NCI-H460 (cell line): ENCODE results near the gene CATSPERE. TPM values are rescaled to one million over a fixed set of nuclear protein-coding genes. Genes with fewer than 3 reads are reported as not detected.

ENCODE experiments used
- DNase-seq: peaks from one replicate; pipeline ENCODE4 v3.0.0-alpha.2; 2016; ENCODE audit warnings: low read depth; ENCODE audit errors: extremely low read depth
- polyA plus RNA-seq: library from polyadenylated mRNA; depleted of rRNA; stranded (reverse); fragments of >200 nt; gene quantifications from 2 replicates; pipeline ENCODE4 v1.2.3, GENCODE V29; 2014; cell fraction: nucleus; rRNA removed
- total RNA-seq: library from RNA; depleted of rRNA; stranded (reverse); fragments of >200 nt; shearing (Covaris generic); gene quantifications from 2 replicates; pipeline ENCODE4 v1.2.3, GENCODE V29; 2014; rRNA removed

Gene CATSPERE, protein sequence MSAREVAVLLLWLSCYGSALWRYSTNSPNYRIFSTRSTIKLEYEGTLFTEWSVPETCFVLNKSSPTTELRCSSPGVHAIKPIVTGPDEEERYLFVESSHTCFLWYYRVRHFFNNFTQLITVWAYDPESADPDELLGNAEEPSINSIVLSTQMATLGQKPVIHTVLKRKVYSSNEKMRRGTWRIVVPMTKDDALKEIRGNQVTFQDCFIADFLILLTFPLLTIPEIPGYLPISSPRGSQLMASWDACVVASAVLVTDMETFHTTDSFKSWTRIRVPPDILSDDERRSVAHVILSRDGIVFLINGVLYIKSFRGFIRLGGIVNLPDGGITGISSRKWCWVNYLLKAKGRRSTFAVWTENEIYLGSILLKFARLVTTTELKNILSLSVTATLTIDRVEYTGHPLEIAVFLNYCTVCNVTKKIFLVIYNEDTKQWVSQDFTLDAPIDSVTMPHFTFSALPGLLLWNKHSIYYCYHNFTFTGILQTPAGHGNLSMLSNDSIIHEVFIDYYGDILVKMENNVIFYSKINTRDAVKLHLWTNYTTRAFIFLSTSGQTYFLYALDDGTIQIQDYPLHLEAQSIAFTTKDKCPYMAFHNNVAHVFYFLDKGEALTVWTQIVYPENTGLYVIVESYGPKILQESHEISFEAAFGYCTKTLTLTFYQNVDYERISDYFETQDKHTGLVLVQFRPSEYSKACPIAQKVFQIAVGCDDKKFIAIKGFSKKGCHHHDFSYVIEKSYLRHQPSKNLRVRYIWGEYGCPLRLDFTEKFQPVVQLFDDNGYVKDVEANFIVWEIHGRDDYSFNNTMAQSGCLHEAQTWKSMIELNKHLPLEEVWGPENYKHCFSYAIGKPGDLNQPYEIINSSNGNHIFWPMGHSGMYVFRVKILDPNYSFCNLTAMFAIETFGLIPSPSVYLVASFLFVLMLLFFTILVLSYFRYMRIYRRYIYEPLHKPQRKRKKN
- total RNA-seq, result 0.09 TPM in 1 of 2 replicates, not detected in the other
- 0.04 TPM in 1 of 2 replicates, not detected in the other for polyA plus RNA-seq

DNA sequence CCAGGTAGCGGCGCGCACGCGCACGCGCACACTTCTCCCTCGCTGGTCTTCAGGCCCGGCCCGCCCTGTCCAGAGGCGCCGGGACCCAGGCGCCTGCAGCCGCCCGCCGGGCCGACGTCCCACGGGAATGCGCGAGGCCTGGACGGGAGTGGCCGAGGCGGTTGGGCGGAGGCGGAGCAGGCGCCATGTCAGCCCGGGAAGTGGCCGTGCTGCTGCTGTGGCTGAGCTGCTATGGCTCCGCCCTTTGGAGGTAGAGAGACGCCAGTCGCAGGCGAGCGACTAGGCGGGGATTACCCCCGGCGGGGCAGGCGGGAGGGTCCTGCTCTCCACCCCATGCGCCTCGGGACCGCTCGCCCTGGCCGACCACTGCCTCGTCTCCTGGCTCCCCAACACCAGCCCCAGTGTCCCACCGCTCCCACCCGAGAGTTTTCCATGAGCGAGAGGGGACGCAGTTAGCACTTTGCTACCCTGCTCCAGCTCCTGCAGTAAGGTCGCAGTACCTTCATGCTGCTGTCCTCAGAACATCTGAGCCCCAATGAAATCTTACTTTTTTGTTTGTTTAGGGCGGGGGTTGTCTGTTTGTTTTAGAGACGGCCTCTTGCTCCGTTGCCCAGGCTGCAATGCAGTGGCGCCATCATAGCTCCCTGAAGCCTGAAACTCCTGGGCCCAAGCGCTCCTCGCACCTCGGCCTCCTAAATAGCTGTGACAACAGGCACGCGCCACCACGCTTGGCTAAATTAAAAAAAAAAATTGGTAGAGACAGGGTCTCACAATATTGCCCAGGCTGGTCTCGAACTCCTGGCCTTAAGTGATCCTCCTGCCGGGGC lies at the start of gene CATSPERE:
Gene CATSPERE (plus strand): TSS at position 29 of the 827 bp plus-strand sequence. CDS start 157 bp downstream, at position 186.
- peak; percentile 92 for DNase-seq

DNA sequence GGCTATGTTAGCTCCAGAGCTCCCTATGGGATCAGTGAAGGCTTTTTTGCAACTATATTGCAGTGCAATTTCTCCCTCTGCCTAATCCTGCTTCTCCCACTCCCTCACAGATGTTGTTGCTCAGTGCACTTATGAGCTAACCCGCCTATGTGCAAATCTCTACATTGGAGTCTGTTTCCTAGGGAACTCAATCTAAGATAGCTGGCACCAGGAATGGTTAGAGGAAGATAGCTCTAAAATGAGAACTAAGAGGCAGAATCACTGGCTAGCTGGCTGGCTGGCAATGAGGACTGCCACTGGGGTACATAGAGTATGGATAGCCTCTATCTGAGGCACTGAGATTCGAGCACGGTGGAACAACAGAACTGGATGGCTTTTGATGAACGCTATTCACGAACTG lies 48.9 kb upstream of the CATSPERE start:
- DNase-seq, result no peak

DNA sequence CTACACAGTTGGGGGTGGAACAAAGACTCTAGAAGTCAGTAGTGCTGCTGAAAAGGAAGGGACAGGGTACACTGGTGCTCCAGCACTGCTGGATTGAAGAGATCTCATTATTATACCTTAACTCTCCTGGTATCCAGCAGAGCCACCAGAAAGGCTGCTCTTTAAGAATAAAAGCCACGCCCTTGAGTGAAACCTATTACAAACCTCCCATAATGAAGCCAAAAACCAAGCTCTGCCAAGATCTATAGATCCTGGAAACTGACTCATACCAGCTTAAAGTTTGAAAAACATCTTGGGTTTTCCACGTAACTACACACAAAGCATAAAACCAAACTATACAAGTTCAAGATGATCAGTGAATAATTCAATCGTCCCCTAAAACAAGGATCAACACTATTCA lies 47.3 kb upstream of the CATSPERE start:
- DNase-seq, result no peak

DNA sequence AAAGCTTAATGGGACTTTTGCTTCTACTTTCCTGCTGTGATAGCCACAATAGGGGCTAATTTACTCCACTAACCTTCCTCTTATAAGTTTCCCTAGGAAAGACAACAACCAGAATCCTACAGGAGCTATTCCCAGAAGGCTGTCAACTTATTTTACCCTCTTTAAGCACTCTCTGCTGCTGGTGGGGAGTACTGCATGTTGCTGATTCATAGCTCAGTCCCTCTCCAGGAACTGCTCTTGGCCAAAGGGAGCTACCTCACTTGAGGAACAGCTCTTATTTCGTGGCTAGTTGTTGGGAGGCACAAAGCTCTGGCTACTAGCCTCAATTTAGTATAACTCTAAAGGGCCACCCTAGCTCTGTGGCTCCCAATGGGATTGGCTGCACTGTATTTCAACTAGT lies 46.5 kb upstream of the CATSPERE start:
- DNase-seq, result no peak

DNA sequence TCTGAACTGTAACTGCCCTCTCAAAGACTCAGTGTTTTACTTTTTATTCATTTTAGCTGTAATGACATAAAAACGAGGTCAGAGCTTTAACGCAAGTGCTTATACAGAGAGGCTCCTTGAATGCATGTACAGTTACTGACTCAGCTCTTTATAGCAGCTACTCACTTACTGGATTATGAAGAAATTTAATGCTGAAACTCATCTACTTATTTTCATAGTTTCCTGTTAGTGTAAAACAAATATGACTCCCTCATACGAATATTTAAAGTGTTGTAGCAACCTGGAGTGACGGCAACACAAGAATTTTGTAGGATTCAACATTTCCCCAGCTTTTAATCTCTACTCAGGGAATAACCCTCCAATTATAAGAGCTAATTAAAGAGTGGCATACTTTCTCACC lies 42.0 kb upstream of the CATSPERE start:
- no peak for DNase-seq

DNA sequence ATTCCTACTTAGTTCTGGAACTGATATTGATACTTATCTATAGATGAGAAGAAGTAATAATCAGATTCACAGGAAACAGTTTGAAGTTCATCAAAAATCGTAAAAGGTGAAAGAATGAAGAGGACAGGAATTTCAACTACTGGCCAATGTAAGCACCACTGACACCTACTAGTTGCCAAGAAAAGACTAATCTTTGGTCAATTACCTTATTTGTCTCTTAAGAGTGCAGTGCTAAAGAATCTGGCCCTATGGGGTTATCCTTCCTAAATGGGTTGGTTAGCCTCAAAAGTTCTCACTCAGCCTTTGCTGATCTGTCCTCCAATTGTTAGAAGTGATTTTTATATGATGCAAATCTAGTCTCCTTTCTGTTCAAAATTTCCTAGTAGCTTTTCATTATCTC lies 38.9 kb upstream of the CATSPERE start:
- no peak for DNase-seq

DNA sequence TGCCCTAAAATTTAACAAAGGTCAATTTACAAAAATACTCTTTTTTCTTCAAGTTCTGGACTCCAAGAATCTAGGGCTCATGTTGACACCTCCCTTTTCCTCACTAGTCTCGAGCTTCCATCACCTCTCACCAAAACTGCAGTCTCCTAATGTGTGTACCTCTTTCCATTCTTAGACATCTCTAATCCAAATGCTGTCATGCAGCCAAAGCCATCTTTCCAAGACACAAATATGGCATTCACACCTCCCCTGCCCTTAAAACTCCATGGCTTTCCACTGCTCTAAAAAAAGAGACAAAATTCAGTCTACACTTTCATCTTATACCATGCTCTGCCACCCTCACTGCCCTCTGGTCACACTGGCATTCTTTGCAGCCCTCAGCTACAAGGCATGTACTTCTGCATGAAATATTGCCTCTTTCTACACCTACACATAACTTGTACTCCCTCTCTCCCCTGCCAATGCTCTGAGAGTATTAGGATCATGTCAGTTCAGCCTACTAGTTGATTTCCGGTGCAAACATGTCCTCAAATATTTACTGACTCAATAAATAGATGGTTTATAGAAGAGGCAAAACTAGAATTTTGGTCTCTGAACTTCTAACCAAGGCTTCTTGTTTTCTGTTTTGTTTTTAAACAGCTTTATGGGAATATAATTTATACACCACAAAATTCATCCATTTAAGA lies 36.3 kb upstream of the CATSPERE start:
- no peak for DNase-seq

DNA sequence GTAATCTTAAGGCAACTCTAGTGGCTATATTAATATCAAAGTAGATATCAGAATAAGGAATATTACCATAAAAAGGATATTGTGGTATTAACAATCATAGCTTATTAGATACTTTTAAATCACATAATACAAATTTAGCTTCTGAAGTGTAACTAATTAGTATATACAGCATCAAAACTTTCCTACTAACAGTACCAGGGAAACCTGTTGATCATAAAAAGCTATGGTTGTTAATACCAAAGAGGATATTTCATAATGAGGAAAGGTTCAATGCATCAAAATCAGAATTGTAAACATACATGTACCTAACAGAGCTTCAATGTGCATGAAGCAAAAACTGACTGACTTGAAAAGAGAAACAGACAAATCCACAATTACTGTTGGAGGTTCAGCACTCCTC lies 33.4 kb upstream of the CATSPERE start:
- DNase-seq, result no peak

DNA sequence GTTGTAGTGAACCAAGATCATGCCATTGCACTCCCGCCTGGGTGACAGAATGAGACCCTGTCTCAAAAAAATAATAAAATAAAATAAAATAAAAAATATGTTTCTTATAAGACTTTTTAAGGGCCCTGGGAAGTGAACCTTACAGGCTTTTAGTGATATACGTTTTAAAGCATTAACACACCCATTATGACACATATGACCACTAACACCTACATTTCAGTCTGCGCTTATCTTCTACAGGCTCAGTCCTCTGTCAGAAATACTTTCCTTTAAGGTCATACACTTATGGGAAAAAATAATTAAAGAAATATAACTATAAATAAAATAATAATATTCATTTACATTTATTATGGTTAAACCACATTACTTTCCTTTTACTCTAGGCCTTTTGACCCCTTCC lies 31.3 kb upstream of the CATSPERE start:
- DNase-seq, result no peak

DNA sequence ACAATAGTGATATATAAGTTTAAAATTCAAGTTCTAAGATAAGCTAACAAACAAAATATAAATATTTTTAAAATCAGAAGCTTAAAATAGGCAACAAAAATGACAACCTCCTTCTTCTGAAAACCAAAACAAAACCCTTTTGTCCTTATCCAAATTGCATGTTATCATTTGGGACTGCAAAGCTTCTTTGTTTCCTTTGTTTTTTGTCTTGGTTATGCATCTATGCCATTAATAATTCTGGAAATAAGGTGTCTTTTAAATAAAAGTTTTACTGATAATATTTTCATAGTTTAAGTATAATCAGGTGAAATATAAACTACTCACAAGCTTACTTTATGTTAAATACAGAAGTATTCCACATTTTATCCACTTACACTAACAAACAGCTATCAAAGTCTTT lies 29.9 kb upstream of the CATSPERE start:
- DNase-seq, result no peak

DNA sequence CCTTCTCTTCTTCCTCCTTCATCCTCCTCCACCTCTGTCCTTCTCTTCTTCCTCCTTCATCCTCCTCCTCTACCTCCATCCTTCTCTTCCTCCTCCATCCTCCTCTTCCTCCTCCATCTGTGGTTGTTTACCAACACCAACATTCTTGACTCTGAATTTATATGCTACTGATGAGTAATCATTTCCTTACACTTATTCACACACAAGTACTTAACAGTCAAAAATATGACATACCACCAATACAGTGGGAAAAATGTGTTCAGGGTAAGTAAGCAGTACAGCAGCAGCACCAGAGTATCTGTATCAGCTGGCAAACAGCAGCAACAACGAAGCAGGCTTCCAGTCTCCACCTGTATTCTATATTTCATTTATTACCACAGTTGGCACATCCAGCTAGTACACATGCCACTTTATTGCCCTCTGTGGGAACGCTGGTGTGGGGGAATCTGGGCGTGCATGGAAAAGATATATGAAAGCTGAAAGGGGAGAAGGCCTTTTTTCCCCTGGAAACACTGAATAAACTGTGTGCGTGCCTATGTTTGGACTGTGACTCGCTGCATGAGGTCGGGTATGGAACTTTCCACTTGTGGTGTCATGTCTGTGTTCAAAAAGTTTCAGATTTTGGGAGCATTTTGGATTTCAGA lies 25.4 kb upstream of the CATSPERE start:
- DNase-seq, result no peak

DNA sequence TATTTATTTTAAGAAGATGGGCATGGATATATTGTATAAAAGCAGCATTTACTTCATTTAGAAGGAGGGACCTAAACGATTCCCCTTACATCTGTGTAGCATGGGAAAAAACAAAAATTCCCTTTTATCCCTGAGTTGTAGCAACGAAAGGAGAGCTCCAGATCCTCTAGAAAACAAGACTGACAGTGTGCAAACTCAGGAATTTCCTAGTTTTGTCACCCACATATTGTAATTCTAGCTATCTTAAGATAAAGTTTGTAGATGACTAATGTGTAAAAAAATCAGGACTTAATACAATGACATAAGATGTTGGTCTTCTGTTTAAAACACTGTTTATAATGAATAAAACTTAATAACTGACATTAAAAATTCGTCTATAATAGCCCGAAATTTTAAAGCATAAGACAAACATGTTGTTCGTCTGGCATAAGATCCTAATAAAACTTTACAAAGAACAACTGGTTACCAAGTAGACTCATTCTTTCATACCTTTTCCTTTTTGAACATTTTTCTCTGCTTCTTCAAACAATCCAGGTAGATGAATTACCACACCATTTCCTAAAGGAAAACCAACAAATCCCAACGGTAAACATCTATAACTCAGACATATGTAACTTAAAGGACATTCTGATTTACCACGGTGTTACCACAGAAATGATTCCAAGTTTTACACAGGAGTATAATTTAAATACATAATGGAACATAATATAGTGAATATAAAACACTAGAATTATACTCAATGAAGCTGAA lies 24.6 kb upstream of the CATSPERE start:
- no peak for DNase-seq

DNA sequence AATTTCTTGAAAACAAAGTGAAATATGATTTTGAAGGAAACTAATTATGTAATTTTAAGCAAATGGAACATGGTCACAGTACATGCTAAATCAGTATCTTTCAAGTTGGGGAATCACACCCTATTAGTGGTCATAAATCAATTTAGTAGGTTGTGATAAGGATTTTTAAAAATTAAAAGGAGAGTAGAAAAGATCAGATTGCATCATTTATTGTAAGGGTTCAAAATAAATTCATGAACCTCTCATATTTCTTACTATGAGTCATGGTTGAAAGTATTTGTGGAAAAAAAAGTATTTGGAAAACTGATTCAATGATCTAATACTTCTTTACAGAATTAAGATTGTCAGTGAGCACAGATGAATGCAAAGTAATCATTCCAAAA lies 24.0 kb upstream of the CATSPERE start:
- DNase-seq, result no peak

DNA sequence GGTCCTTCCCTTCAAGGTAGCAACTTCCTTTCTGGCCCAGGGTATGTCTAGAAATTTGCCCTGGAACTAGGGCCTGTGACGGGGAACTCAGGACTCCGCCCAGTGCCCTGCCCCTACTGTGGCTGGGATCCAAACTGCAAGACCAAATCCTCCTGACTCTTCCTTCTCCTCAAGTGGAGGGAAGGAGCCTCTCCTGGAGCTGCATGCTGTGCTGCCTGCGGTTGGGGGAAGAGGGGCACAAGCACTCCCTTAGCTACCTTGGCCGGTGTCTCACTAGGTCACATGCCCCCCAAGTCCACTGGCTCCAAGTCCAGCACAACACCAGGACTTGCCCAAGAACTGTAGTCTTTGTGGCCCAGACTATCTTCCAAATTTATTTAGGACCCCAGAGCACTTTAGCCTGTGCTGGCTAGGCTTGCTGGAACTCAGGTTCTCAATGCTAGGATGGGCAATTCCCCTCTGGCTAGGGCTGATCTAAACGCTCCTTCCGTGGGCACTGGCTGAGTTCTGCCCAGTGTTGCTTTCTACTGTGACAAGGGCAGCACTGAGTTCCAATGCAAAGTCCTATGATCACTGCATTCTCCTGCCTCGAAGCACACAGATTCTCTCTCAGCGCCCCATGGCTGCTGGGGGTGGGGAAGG lies 21.6 kb upstream of the CATSPERE start:
- no peak for DNase-seq

DNA sequence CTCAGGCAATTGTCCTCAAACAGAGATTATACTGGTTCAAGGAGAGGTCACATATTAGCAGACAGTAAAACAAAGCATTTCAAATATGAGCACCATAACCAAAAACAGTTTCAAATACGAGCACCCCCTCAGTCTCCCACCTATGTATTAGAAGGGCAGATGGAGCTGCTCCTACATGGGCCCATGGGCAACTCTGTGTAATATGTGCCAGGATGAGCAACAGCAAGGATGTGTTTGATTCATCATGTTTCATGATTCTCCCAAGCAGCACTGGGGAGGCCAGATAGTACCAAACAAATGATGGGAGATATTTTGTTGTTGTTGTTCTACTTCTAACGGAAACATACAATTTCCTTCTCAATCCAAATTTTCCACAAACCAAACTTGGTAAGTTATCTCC lies 18.2 kb upstream of the CATSPERE start:
- DNase-seq, result no peak

DNA sequence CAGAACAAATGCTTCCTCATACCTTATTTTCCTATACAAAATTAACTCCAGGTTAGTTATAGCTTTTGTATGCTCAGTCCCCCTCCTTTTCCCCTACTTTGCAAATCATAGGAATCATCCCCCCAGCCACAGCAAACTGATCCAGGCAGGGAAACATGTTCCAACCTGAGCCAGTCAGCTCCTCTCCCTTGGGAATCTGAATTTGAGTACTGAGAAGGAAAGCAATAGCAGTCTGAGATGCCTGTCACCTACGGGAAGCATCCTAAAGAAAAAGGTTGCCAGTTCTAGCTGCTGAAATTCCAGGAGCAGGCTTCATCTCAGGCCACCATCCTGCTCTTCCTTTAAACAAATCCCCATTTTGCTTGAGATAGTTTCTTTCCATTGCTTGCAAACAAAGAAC lies 16.2 kb upstream of the CATSPERE start:
- DNase-seq, result no peak

DNA sequence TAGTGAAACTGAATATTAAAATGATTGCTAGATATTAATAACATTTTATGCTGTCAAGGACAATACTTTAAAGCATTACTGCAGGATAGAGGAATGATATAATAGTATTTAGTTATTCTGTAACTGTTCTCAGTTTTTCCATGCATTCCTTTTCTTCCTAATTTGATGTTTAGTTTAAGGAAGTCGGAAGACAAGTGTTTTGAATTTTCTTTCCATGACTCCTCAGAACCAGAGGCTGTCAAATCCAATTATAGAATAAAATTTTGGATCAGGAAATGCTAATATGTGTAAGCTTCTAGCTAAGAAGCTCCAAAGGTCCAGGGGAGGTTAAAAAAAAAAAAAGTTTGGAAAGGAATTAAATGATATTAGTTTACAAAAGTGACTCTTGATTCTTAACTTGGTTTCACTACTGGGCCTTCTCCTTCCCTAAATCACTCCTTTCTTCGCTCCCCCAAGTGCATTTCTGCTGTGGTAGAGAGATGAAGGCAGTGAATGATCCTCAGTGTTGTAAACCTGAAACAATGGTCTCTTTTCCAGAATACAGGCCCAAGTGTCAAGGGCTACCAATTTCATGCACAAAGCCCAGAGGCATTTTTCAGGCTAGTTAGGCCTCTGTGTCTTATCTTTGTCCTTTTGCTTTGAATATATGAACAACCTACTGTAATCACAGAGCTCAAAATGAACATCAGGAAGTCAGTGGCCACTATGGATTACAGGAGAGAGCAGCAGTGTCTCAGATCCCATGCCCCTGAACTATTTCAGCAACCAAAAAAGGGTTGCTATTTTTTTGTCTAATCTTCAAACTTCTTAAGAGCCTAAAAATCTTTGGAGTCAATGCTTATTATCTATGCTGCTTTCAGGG lies 15.5 kb upstream of the CATSPERE start:
- no peak for DNase-seq
